H1 (cell line): ENCODE measurements around the gene ACSL3. TPM values are rescaled to one million over a fixed set of nuclear protein-coding genes. Genes with fewer than 3 reads are reported as not detected.

ENCODE experiments used
- CTCF ChIA-PET: fragments of 300-600 bp; sonication (Branson Sonifier 250); formaldehyde crosslinking; loops from one replicate; lab custom pipeline; 2021; ENCODE audit not compliant: partially characterized antibody; lab: Charles Lee
- POLR2A ChIA-PET: fragments of 300-600 bp; sonication (Branson Sonifier 250); formaldehyde crosslinking; loops from one replicate; lab custom pipeline; 2021; ENCODE audit warnings: inconsistent platforms; ENCODE audit not compliant: partially characterized antibody; lab: Charles Lee
- DNase-seq, 2 experiments: peaks; one replicate each; pipeline versions ENCODE4 v3.0.0 to v3.0.0-alpha.2; 2010 to 2022; ENCODE audit warnings: low spot score in 2 of 2, low read depth in 1 of 2, mixed read lengths in 1 of 2
- FAIRE-seq: peaks from 2 replicates; lab custom pipeline; 2011; peaks lifted over from hg19 to GRCh38; lab: Jason Lieb, UNC
- H2AFZ ChIP-seq: 2 replicates; pipeline ENCODE4 v1.8.1; 2012; ENCODE audit warnings: low read length, inconsistent platforms
- H2AK5ac ChIP-seq: 2 replicates; pipeline ENCODE4 v1.6.1; 2013; ENCODE audit warnings: low read depth, low read length
- H2BK120ac ChIP-seq: replicated peaks from 2 replicates; pipeline ENCODE3; 2013; ENCODE audit warnings: low read depth, low read length, inconsistent platforms
- H2BK12ac ChIP-seq: 2 replicates; pipeline ENCODE4 v1.6.1; 2013; ENCODE audit warnings: low read depth, low read length
- H2BK15ac ChIP-seq: 2 replicates; pipeline ENCODE4 v1.6.1; 2013; ENCODE audit warnings: low read length
- H2BK20ac ChIP-seq: 2 replicates; pipeline ENCODE4 v1.6.1; 2013; ENCODE audit warnings: low read length
- H2BK5ac ChIP-seq: 2 replicates; pipeline ENCODE4 v1.6.1; 2013; ENCODE audit warnings: low read depth, low read length
- H3K14ac ChIP-seq: 2 replicates; pipeline ENCODE4 v1.6.1; 2013; ENCODE audit warnings: inconsistent platforms; ENCODE audit not compliant: insufficient read length
- H3K18ac ChIP-seq: 2 replicates; pipeline ENCODE4 v1.6.1; 2013; ENCODE audit warnings: low read length; ENCODE audit errors: extremely low read depth
- H3K23ac ChIP-seq: 2 replicates; pipeline ENCODE4 v1.6.1; 2013; ENCODE audit warnings: inconsistent platforms; ENCODE audit not compliant: insufficient read length
- H3K23me2 ChIP-seq: 2 replicates; pipeline ENCODE4 v1.6.1; 2013; ENCODE audit warnings: low read depth, low read length
- H3K27ac ChIP-seq: 2 replicates; pipeline ENCODE4 v1.6.1; 2011; ENCODE audit warnings: low read depth, low read length, inconsistent platforms
- H3K27me3 ChIP-seq, 4 experiments: replicated peaks in 1 of 4; 1 replicate in 1 of 4; 2 replicates in 3 of 4; pipeline versions ENCODE4 v1.6.1 to v1.8.1; 2011 to 2013; ENCODE audit warnings: low read length in 3 of 4, mild to moderate bottlenecking in 3 of 4, inconsistent platforms in 2 of 4, mixed read lengths in 2 of 4, moderate library complexity in 1 of 4; ENCODE audit not compliant: control insufficient read depth in 3 of 4, insufficient read depth in 3 of 4; ENCODE audit errors: extremely low read depth in 1 of 4
- H3K36me3 ChIP-seq, 4 experiments: 2 replicates each; pipeline versions ENCODE4 v1.6.1 to v1.8.1; 2011 to 2013; ENCODE audit warnings: mild to moderate bottlenecking in 4 of 4, low read length in 3 of 4, moderate library complexity in 2 of 4, control low read depth in 1 of 4, inconsistent platforms in 1 of 4; ENCODE audit not compliant: insufficient read depth in 4 of 4, control insufficient read depth in 2 of 4
- H3K4ac ChIP-seq: replicated peaks from 2 replicates; pipeline ENCODE3; 2013; ENCODE audit warnings: low read length, low read depth, mixed read lengths, inconsistent platforms; ENCODE audit not compliant: insufficient read length
- H3K4me1 ChIP-seq, 4 experiments: replicated peaks in 1 of 4; 1 replicate in 1 of 4; 2 replicates in 3 of 4; pipeline versions ENCODE4 v1.6.1 to v1.8.1; 2011 to 2013; ENCODE audit warnings: low read length in 3 of 4, inconsistent platforms in 2 of 4, mixed read lengths in 1 of 4; ENCODE audit not compliant: insufficient read depth in 4 of 4, control insufficient read depth in 3 of 4
- H3K4me2 ChIP-seq, 2 experiments: 2 replicates each; pipeline versions ENCODE4 v1.6.1 to v1.8.1; 2011 to 2013; ENCODE audit warnings: low read depth in 2 of 2, low read length in 2 of 2, control low read depth in 1 of 2, inconsistent platforms in 1 of 2, mild to moderate bottlenecking in 1 of 2; ENCODE audit not compliant: insufficient read depth in 1 of 2
- H3K4me3 ChIP-seq, 4 experiments: fragments of 200-600, 300-600 bp in 1 of 4; sonication (generic), shearing (Covaris generic), sonication (Bioruptor Twin) in 1 of 4; 2 replicates each; pipeline versions ENCODE4 v1.5.1 to v1.8.1; 2011 to 2016; ENCODE audit warnings: low read length in 4 of 4, low read depth in 3 of 4, control low read depth in 2 of 4, inconsistent platforms in 2 of 4, mild to moderate bottlenecking in 2 of 4, mixed read lengths in 1 of 4, moderate library complexity in 1 of 4; ENCODE audit not compliant: insufficient read depth in 2 of 4; ENCODE audit errors: extremely low read depth in 1 of 4
- H3K56ac ChIP-seq: replicated peaks from 2 replicates; pipeline ENCODE3; 2013; ENCODE audit warnings: low read depth, mild to moderate bottlenecking, mixed read lengths, low read length, inconsistent platforms; ENCODE audit not compliant: insufficient read length
- H3K79me1 ChIP-seq: 2 replicates; pipeline ENCODE4 v1.6.1; 2013; ENCODE audit warnings: low read depth, low read length, control low read depth
- H3K79me2 ChIP-seq, 2 experiments: 2 replicates each; pipeline versions ENCODE4 v1.6.1 to v1.8.1; 2012 to 2013; ENCODE audit warnings: low read length in 2 of 2, mild to moderate bottlenecking in 2 of 2, inconsistent platforms in 1 of 2; ENCODE audit not compliant: insufficient read depth in 2 of 2, control insufficient read depth in 1 of 2
- H3K9ac ChIP-seq, 4 experiments: replicated peaks in 1 of 4; 1 replicate in 1 of 4; 2 replicates in 3 of 4; pipeline versions ENCODE4 v1.6.1 to v1.8.1; 2011 to 2013; ENCODE audit warnings: low read depth in 3 of 4, low read length in 3 of 4, control low read depth in 2 of 4, mild to moderate bottlenecking in 2 of 4, moderate library complexity in 2 of 4, inconsistent platforms in 1 of 4; ENCODE audit errors: extremely low read depth in 1 of 4
- H3K9me3 ChIP-seq, 2 experiments: 2 replicates each; pipeline versions ENCODE4 v1.6.1 to v1.8.1; 2012 to 2013; ENCODE audit warnings: mild to moderate bottlenecking in 2 of 2, moderate library complexity in 2 of 2, control low read depth in 1 of 2, inconsistent platforms in 1 of 2, low read depth in 1 of 2, low read length in 1 of 2, mixed read lengths in 1 of 2; ENCODE audit not compliant: insufficient read depth in 2 of 2
- H4K20me1 ChIP-seq, 2 experiments: replicated peaks in 1 of 2; 2 replicates each; pipeline versions ENCODE3 to v1.8.1; 2011 to 2013; ENCODE audit warnings: inconsistent platforms in 2 of 2, low read length in 2 of 2, mild to moderate bottlenecking in 1 of 2; ENCODE audit not compliant: insufficient read depth in 2 of 2, control insufficient read depth in 1 of 2
- H4K5ac ChIP-seq: 2 replicates; pipeline ENCODE4 v1.6.1; 2013; ENCODE audit warnings: low read length, low read depth, mixed read lengths, inconsistent platforms; ENCODE audit not compliant: insufficient read length
- H4K8ac ChIP-seq: 2 replicates; pipeline ENCODE4 v1.8.0; 2013; ENCODE audit warnings: mild to moderate bottlenecking, moderate library complexity, low read length, inconsistent platforms; ENCODE audit not compliant: insufficient read depth; ENCODE audit errors: extremely low read depth
- H4K91ac ChIP-seq: replicated peaks from 2 replicates; pipeline ENCODE3; 2013; ENCODE audit warnings: low read length, mixed read lengths, inconsistent platforms; ENCODE audit not compliant: insufficient read length
- BCL11A ChIP-seq, 2 experiments: IDR thresholded peaks; one replicate each; pipeline ENCODE4 v1.6.1; 2011; ENCODE audit warnings: low read depth in 2 of 2, low read length in 2 of 2, mild to moderate bottlenecking in 2 of 2
- CHD2 ChIP-seq: IDR thresholded peaks from 2 replicates; pipeline ENCODE4 v1.6.1; 2012; ENCODE audit warnings: low read length, improper control_type of control experiment
- JUND ChIP-seq: IDR thresholded peaks from 2 replicates; pipeline ENCODE4 v1.6.1; 2011; ENCODE audit warnings: mild to moderate bottlenecking, improper control_type of control experiment, low read length
- PHF8 ChIP-seq: fragments of 200-600 bp; sonication (generic); conservative IDR thresholded peaks from 2 replicates; pipeline ENCODE4 v1.7.1; 2012; ENCODE audit warnings: low read depth, mild to moderate bottlenecking, inconsistent platforms, low read length, moderate library complexity
- RBBP5 ChIP-seq: IDR thresholded peaks from 2 replicates; pipeline ENCODE4 v1.7.1; 2012; ENCODE audit warnings: low read depth, mild to moderate bottlenecking, inconsistent platforms, low read length, moderate library complexity, borderline replicate concordance
- RNF2 ChIP-seq: fragments of 200-900, 300-1000 bp; sonication (generic); IDR thresholded peaks from 2 replicates; pipeline ENCODE4 v1.7.1; 2016; ENCODE audit warnings: borderline replicate concordance, low read depth, mild to moderate bottlenecking, antibody characterized with exemption, low read length; ENCODE audit not compliant: poor library complexity, severe bottlenecking; ENCODE audit errors: missing control alignments
- RXRA ChIP-seq: IDR thresholded peaks from 2 replicates; pipeline ENCODE4 v1.6.1; 2011; ENCODE audit warnings: low read depth, mild to moderate bottlenecking, low read length, moderate library complexity; ENCODE audit not compliant: insufficient read depth
- SP4 ChIP-seq: IDR thresholded peaks from 2 replicates; pipeline ENCODE4 v1.6.1; 2012; ENCODE audit warnings: low read length, inconsistent platforms
- WGBS, 2 experiments: shearing (Covaris generic) in 1 of 2; methylation state at CpG; one replicate each; pipeline versions ENCODE4 v1.1.6 to v1.1.7; 2013 to 2015; ENCODE audit warnings: low lambda C conversion rate in 2 of 2, mixed read lengths in 2 of 2, inconsistent platforms in 1 of 2, low coverage in 1 of 2, missing lambda C conversion rate in 1 of 2; ENCODE audit not compliant: insufficient replicate concordance in 2 of 2, insufficient coverage in 1 of 2, insufficient read length in 1 of 2; ENCODE audit errors: extremely low coverage in 1 of 2, missing lambda C conversion rate in 1 of 2; 5-methylcytosine and 5-hydroxymethylcytosine counted together
- polyA plus RNA-seq, 7 experiments: library from polyadenylated mRNA; depleted of rRNA in 3 of 7; stranded (reverse) in 5 of 7; unstranded in 2 of 7; fragments of >200 nt in 5 of 7; fragments of 200-250 nt in 2 of 7; gene quantifications; 1 replicate in 5 of 7; 2 replicates in 1 of 7; 4 replicates in 1 of 7; pipeline versions ENCODE4 v1.2.1 to v1.2.3, GENCODE V29; 2011 to 2013; ENCODE audit warnings: missing spikeins in 2 of 7, mixed read lengths in 2 of 7
- total RNA-seq: library from RNA; stranded (reverse); fragmentation: NEBNext Ultra II Directional; extraction: Animal tissue kit (Norgen Biotek cat#: 25700); gene quantifications from 2 replicates; pipeline ENCODE4 v1.2.1, GENCODE V29; 2021

The ACSL3 gene
- total and polyA plus RNA-seq, 2 of the 8 experiments (the other 6 are each of a cell fraction or from before 2014, with no cell fraction given), result 37.5 to 98.1 TPM

DNA sequence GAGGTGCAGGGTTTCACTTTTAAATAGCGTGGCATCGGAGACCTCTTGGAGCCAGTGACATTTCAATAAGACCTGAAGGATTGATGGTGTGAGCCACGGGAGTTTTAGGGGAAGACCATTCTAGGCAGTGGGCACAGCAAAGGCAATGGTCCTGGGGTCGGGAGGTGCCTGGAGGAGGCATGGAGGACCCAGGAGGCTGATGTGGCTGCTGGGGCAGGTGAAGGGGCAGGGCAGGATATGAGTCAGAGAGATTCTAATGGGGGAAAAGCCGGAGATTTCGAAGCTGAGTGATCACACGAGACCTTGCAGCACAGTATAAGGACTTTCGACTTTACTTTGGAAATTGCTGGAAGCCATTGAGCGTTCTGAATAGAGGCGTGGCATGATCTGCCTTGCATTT lies 111.6 kb downstream of the ACSL3 start:
- no peak for FAIRE-seq

More for the DNA sequence above, 111.6 kb downstream of the ACSL3 start:
- no peak overlapping the region for H3K18ac ChIP-seq
- H3K23me2 ChIP-seq, result no peaks in the 10 kb centered on the region
- H4K8ac ChIP-seq, result no peak overlapping the region
- H3K27me3 ChIP-seq, result peaks cover 0 to 3% (median 0%) of the 10 kb centered on the region in 4 experiments; a peak in 1 of 7 replicates
- no peak overlapping the region for H2BK15ac ChIP-seq
- no peak overlapping the region for H3K4me2 ChIP-seq
- H3K4me1 ChIP-seq, result no peaks in the 10 kb centered on the region
- CTCF ChIA-PET, result interaction anchor here (0.6 to 2.2 kb wide), 72 partner anchors 9 to 1098 kb away, joined by 3 to 40 read pairs (median 4); no protein-coding TSS in a partner anchor
- H3K4ac ChIP-seq, result no peak overlapping the region
- H3K79me1 ChIP-seq, result no peaks in the 10 kb centered on the region
- TF ChIP-seq RNF2 (no peak), SP4 (no peak), JUND (no peak), CHD2 (no peak), BCL11A (IDR thresholded peaks at IDR 0.05; ENCODE audit: low read depth in 2 of 2, low read length in 2 of 2) (no peak), PHF8 (no peak), RXRA (no peak), RBBP5 (no peak)
- H2AFZ ChIP-seq, result no peak overlapping the region
- no peak overlapping the region for H3K56ac ChIP-seq
- H3K36me3 ChIP-seq, result no peaks in the 10 kb centered on the region
- H3K23ac ChIP-seq, result no peak overlapping the region
- H3K4me3 ChIP-seq, result no peak overlapping the region
- no peak overlapping the region for H2BK12ac ChIP-seq
- H3K9me3 ChIP-seq, result no peaks in the 10 kb centered on the region
- no peak overlapping the region for H3K27ac ChIP-seq
- no peaks in the 10 kb centered on the region for H3K79me2 ChIP-seq
- H2AK5ac ChIP-seq, result no peak overlapping the region
- H3K9ac ChIP-seq, result no peak overlapping the region
- no peak overlapping the region for H2BK20ac ChIP-seq
- no peaks in the 10 kb centered on the region for H4K20me1 ChIP-seq
- 91% methylated on average over 10 of the region's 10 CpGs; no CpG with 5 or more reads in 1 of the 2 experiments for WGBS, 2 experiments
- POLR2A ChIA-PET, result interaction anchor here (0.9 to 1.6 kb wide), 2 partner anchors 134 to 249 kb away, joined by 5 to 9 read pairs; no protein-coding TSS in a partner anchor
- no peak for DNase-seq
- H2BK120ac ChIP-seq, result no peak overlapping the region
- H4K5ac ChIP-seq, result no peak overlapping the region
- no peak overlapping the region for H3K14ac ChIP-seq
- H4K91ac ChIP-seq, result no peak overlapping the region
- H2BK5ac ChIP-seq, result no peak overlapping the region
